ENCODE measurements around the gene PLB1.

- no peak for TF ChIP-seq POLR2A (IDR thresholded peaks at IDR 0.05)
- TF ChIP-seq CTCF (IDR thresholded peaks at IDR 0.05), result no peak
- TF ChIP-seq EP300 (IDR thresholded peaks at IDR 0.05), result no peak
Observed at GRCh38 chr2:28632791-28633190, 136.9 kb downstream of the PLB1 start.
